HUES48 (cell line): ENCODE results near the gene PAQR8.

ENCODE experiments used
- H3K27ac ChIP-seq: one replicate; pipeline ENCODE4 v1.7.0; 2013; ENCODE audit warnings: low read depth, low read length, inconsistent platforms
- H3K27me3 ChIP-seq: 2 replicates; pipeline ENCODE4 v1.6.1; 2013; ENCODE audit warnings: mild to moderate bottlenecking, low read length; ENCODE audit not compliant: control insufficient read depth, insufficient read depth
- H3K36me3 ChIP-seq: 2 replicates; pipeline ENCODE4 v1.6.1; 2013; ENCODE audit warnings: low read length; ENCODE audit not compliant: control insufficient read depth, insufficient read depth
- H3K4me1 ChIP-seq: 2 replicates; pipeline ENCODE4 v1.6.1; 2013; ENCODE audit warnings: mild to moderate bottlenecking, low read length; ENCODE audit not compliant: control insufficient read depth, insufficient read depth
- H3K4me3 ChIP-seq: 2 replicates; pipeline ENCODE4 v1.5.1; 2013; ENCODE audit warnings: mild to moderate bottlenecking, low read depth, low read length
- H3K9ac ChIP-seq: 2 replicates; pipeline ENCODE4 v1.6.1; 2013; ENCODE audit warnings: mild to moderate bottlenecking, low read depth, low read length, moderate library complexity
- H3K9me3 ChIP-seq: 2 replicates; pipeline ENCODE4 v1.6.1; 2013; ENCODE audit warnings: low read length; ENCODE audit not compliant: control insufficient read depth, insufficient read depth

Gene PAQR8, protein sequence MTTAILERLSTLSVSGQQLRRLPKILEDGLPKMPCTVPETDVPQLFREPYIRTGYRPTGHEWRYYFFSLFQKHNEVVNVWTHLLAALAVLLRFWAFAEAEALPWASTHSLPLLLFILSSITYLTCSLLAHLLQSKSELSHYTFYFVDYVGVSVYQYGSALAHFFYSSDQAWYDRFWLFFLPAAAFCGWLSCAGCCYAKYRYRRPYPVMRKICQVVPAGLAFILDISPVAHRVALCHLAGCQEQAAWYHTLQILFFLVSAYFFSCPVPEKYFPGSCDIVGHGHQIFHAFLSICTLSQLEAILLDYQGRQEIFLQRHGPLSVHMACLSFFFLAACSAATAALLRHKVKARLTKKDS

GRCh38 chr6:52361945-52362442, at the start of gene PAQR8:
PAQR8 (plus strand) TSS chr6:52362151; CDS start chr6:52403214, 41,063 bp downstream.
- no peaks in the 10 kb centered on the region for H3K36me3 ChIP-seq
- peak within 1 kb of the TSS; percentile 90 for H3K4me3 ChIP-seq
- H3K27ac ChIP-seq, result no peak within 1 kb of the TSS
- H3K27me3 ChIP-seq, result peaks cover 29% of the 10 kb centered on the region
- no peaks in the 10 kb centered on the region for H3K9me3 ChIP-seq
- H3K4me1 ChIP-seq, result peaks cover 18% of the 10 kb centered on the region
- peak within 1 kb of the TSS; percentile 32; the same call in 1 of the 2 replicates for H3K9ac ChIP-seq

DNA sequence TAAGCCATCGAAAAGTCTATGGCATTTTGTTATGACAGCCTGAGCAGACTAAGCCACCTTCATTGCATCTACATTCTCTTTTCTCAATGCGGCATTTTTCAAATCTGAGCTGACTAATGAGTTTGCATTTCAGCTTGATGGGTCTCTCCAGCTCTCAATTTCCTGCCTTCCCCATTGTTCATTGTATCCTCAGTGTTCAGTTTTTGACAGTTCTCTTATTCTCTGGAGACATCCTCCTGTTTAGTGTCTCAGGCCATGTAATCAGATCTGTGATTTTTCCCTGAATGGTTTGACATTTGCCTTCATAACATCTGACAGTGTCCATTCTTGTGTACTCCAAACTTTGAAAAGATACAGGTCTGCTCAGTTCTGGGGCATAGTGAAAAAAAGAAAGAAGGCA, 49.5 kb upstream of the PAQR8 start:
- Histone ChIP-seq H3K9me3 (no peaks in the 10 kb centered on the region), H3K36me3 (no peaks in the 10 kb centered on the region), H3K9ac (no peak overlapping the region), H3K4me3 (no peak overlapping the region), H3K27me3 (no peaks in the 10 kb centered on the region), H3K27ac (no peak overlapping the region), H3K4me1 (peaks cover 6% of the 10 kb centered on the region; the same call in 1 of the 2 replicates)

DNA sequence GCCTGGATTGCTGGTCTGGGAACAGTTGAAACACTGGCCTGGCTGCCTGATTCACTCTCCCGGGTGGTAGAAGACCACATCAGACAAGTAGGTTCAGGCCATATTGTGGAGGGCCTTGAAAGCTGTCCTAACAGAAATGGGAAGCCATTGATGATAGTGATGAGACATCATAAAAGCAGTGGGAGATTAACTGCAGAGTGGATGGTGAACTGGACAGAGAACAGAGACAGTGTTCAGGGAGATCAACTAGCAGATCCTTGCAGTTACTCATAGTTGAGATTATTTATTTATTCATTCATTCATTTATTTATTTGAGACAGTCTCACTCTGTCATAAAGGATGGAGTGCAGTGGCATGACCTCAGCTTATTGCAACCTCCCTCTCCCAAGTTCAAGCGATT, 47.2 kb upstream of the PAQR8 start:
- Histone ChIP-seq H3K4me3 (no peak overlapping the region), H3K27ac (no peak overlapping the region), H3K9me3 (no peaks in the 10 kb centered on the region), H3K27me3 (no peaks in the 10 kb centered on the region), H3K9ac (no peak overlapping the region), H3K4me1 (no peaks in the 10 kb centered on the region), H3K36me3 (no peaks in the 10 kb centered on the region)

- Histone ChIP-seq H3K9me3 (no peaks in the 10 kb centered on the region), H3K27me3 (no peaks in the 10 kb centered on the region), H3K36me3 (no peaks in the 10 kb centered on the region), H3K9ac (no peak overlapping the region), H3K4me1 (no peaks in the 10 kb centered on the region), H3K27ac (no peak overlapping the region), H3K4me3 (no peak overlapping the region)
Measured at GRCh38 chr6:52317211-52317610, 44.7 kb upstream of the PAQR8 start.

DNA sequence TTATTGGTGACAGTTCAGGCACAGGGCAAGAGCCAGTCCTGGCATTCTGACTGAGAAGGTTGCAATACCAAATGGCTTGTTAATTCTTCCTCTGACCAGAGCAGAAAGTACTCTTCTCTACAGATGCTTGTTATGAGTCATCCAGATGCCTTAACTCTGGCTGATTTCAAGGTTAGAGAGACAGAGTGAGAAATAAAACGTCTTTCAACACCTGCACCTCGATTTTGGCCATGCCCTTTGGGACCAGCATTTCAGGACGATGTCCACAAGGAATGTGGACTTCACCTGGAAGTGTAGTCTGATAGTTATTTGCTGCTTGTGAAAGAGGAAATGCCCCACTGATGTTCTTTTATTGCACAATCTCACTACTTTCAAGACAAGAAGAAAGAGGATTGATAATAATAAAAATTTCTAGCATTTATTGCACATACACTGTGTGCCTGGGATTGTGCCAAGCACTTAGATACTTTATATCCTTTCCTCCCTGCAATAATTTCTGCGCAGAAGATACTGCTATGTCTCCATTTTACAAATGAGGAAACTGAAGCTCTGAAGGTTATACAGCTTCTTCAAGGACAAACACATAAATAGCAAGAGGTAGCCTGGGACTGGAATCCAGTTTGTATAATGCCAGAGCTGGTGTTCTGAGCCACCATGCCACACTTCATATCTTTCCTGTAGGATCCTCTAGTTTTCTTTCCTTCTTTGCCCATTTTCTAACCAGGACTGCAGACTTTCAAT, 43.9 kb upstream of the PAQR8 start:
- Histone ChIP-seq H3K9ac (no peak overlapping the region), H3K36me3 (no peaks in the 10 kb centered on the region), H3K9me3 (no peaks in the 10 kb centered on the region), H3K4me3 (no peak overlapping the region), H3K27me3 (no peaks in the 10 kb centered on the region), H3K27ac (no peak overlapping the region), H3K4me1 (no peaks in the 10 kb centered on the region)

GRCh38 chr6:52324189-52324588, 37.8 kb upstream of the PAQR8 start:
- Histone ChIP-seq H3K36me3 (no peaks in the 10 kb centered on the region), H3K4me3 (no peak overlapping the region), H3K27ac (no peak overlapping the region), H3K9me3 (no peaks in the 10 kb centered on the region), H3K9ac (no peak overlapping the region), H3K4me1 (peaks cover 14% of the 10 kb centered on the region), H3K27me3 (no peaks in the 10 kb centered on the region)

GRCh38 chr6:52325695-52326471, 36.1 kb upstream of the PAQR8 start:
- Histone ChIP-seq H3K27ac (peak overlapping the region; percentile 89), H3K9me3 (no peaks in the 10 kb centered on the region), H3K4me3 (peak overlapping the region; percentile 44), H3K4me1 (peaks cover 14% of the 10 kb centered on the region), H3K9ac (no peak overlapping the region), H3K27me3 (no peaks in the 10 kb centered on the region), H3K36me3 (no peaks in the 10 kb centered on the region)

DNA sequence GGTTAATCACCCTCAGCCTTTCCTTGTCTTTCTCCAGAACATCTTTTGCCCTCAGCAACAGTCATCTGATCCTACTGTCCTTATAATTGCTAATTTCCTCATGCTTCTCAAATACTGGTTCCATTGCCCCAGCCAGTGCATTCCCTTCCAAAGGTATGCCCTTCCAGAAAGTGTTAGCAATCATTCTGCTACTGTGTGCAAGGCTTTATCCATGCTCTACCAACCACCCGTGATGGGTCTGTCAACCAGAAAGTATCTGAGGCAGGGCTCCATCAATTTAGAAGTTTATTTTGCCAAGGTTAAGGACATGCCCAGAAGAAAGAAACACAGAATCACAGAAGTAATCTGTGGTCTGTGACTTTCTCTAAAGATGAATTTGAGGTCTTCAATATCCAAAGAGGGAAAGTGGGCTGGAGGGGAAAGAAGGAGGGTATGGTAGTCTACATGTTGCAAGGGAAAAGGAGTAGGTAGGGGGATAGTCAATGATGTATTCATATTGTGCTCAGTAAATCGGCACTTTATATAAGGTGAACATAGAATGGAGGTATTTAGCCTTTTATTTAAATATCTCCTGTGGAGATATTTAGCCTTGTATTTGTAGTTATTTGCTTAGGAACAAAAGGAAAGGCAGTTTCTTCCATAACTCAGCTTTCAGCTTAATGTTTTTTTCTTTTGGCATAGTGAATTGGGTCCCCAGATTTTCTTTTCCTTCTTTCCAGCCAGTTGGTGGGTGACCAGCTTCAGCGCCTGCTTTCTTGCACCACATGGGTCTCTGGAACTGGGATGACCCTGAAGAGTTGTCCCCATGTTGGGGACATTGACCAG, 35.2 kb upstream of the PAQR8 start:
- Histone ChIP-seq H3K27ac (peak overlapping the region; percentile 89), H3K36me3 (no peaks in the 10 kb centered on the region), H3K4me1 (peaks cover 14% of the 10 kb centered on the region), H3K27me3 (no peaks in the 10 kb centered on the region), H3K4me3 (peak overlapping the region; percentile 44), H3K9ac (no peak overlapping the region), H3K9me3 (no peaks in the 10 kb centered on the region)

DNA sequence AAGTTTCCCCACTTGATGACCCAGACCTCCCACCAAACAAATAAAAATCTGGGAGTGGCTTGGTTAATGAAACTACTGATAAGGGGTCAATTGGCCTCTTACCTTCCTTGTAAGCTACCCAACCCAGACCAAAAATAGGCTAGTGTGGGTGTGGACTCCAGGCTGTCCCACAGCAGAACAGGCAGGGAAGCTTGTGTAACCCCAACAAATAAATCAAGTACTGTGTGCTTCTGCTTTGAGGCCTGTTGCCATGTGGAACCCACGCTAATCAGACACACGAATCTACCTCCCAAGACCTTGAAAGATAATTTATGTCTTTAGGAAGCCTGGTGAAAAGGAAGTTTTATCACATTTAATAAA, 33.7 kb upstream of the PAQR8 start:
- no peak overlapping the region for H3K4me3 ChIP-seq
- H3K27ac ChIP-seq, result no peak overlapping the region
- no peaks in the 10 kb centered on the region for H3K9me3 ChIP-seq
- H3K9ac ChIP-seq, result no peak overlapping the region
- H3K4me1 ChIP-seq, result peaks cover 14% of the 10 kb centered on the region
- H3K27me3 ChIP-seq, result no peaks in the 10 kb centered on the region
- no peaks in the 10 kb centered on the region for H3K36me3 ChIP-seq

DNA sequence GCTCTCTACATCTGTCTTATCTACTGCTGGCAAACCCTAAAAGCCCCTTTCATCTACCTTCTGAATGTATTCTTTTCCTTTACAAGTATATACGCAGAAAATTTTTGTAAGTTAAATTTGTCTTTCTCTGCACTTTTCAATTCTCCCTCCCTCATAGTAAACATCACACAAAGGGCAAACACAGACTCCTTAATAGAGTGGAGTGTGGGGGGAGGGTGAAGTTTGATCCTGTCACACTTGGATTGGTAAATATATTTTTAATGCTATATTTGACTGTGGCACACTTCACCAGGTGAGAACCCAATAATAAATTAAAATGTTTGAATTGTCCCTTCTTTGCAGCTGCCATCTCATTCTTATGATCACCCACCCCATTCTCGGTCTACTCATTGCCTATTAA, 33.2 kb upstream of the PAQR8 start:
- Histone ChIP-seq H3K9ac (no peak overlapping the region), H3K27me3 (no peaks in the 10 kb centered on the region), H3K36me3 (no peaks in the 10 kb centered on the region), H3K27ac (no peak overlapping the region), H3K4me3 (no peak overlapping the region), H3K4me1 (peaks cover 14% of the 10 kb centered on the region), H3K9me3 (no peaks in the 10 kb centered on the region)
